GM23338 (cell line): Measurements from ENCODE around the gene KRIT1. TPM values are rescaled to one million over a fixed set of nuclear protein-coding genes. Genes with fewer than 3 reads are reported as not detected.

Source experiments
- CREB1 ChIP-seq: fragments of 250-450 bp; sonication (Bioruptor Pico); IDR thresholded peaks from 2 replicates; pipeline ENCODE4 v1.5.0; 2020; ENCODE audit warnings: low read depth, mild to moderate bottlenecking, moderate library complexity
- EZH2phosphoT487 ChIP-seq: fragments of 200-600 bp; sonication (generic); IDR thresholded peaks from one replicate; pipeline ENCODE4 v1.8.1; 2018; ENCODE audit warnings: antibody characterized with exemption; ENCODE audit not compliant: unreplicated experiment
- NANOG ChIP-seq: IDR thresholded peaks from 2 replicates; pipeline ENCODE4 v1.6.1; 2016; ENCODE audit warnings: antibody characterized with exemption, borderline replicate concordance
- POLR2AphosphoS5 ChIP-seq: IDR thresholded peaks from 2 replicates; pipeline ENCODE4 v1.6.1; 2016; ENCODE audit warnings: antibody characterized with exemption, low read depth
- STAT1 ChIP-seq: IDR thresholded peaks from one replicate; pipeline ENCODE4 v1.6.1; 2016; ENCODE audit warnings: antibody characterized with exemption; ENCODE audit not compliant: unreplicated experiment
- ZNF331 ChIP-seq: fragments of 250-450 bp; sonication (Bioruptor Pico); IDR thresholded peaks from 2 replicates; pipeline ENCODE4 v1.5.0; 2020; ENCODE audit warnings: low read depth, mild to moderate bottlenecking, moderate library complexity
- polyA plus RNA-seq: library from polyadenylated mRNA; unstranded; fragments of >200 nt; fragmentation: Nextera tagmentation; extraction: Ambion mirVana; gene quantifications from 2 replicates; pipeline ENCODE4 v1.2.1, GENCODE V29; 2016
- total RNA-seq: library from RNA; depleted of rRNA; stranded (reverse); fragments of >200 nt; shearing (Covaris generic); gene quantifications from 2 replicates; pipeline ENCODE4 v1.2.3, GENCODE V29; 2014
- TF ChIP-seq, protein P1 (sequence below): fragments of 250-450 bp; sonication (Bioruptor Pico); IDR thresholded peaks from 2 replicates; pipeline ENCODE4 v1.5.0; 2020; ENCODE audit warnings: mild to moderate bottlenecking, moderate library complexity
- TF ChIP-seq, protein P2 (sequence below), 2 experiments: fragments of 200-600 bp in 1 of 2; sonication (generic) in 1 of 2; conservative IDR thresholded peaks; 2 replicates each; pipeline versions ENCODE4 v1.5.1 to v1.6.1; 2016 to 2017; ENCODE audit warnings: antibody characterized with exemption in 2 of 2, low read depth in 2 of 2, mild to moderate bottlenecking in 2 of 2, moderate library complexity in 1 of 2
- TF ChIP-seq, protein P3 (sequence below): IDR thresholded peaks from one replicate; pipeline ENCODE4 v1.6.1; 2018; ENCODE audit warnings: antibody characterized with exemption; ENCODE audit not compliant: unreplicated experiment

KRIT1 gene
- total and polyA plus RNA-seq, 2 experiments from 2014 or later = 51.2 to 54.3 TPM

DNA sequence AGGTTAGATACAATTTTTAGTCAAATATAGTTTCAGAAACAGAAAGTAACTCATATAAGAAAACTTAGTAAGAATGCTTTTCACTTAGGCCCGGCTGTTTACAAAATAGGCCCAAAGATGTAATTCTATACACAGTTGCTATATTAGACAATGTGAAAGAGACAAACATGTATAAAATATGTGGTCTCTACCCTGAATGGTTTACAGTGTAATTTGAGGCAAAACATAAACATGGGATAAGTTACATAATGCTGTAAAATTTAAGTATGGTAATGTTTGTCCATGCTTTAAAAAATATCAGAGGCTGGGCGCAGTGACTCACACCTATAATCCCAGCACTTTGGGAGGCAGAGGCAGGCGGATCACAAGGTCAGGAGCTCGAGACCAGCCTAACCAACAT is 18.7 kb downstream of the KRIT1 start (continued):
- TF ChIP-seq, protein P1, sequence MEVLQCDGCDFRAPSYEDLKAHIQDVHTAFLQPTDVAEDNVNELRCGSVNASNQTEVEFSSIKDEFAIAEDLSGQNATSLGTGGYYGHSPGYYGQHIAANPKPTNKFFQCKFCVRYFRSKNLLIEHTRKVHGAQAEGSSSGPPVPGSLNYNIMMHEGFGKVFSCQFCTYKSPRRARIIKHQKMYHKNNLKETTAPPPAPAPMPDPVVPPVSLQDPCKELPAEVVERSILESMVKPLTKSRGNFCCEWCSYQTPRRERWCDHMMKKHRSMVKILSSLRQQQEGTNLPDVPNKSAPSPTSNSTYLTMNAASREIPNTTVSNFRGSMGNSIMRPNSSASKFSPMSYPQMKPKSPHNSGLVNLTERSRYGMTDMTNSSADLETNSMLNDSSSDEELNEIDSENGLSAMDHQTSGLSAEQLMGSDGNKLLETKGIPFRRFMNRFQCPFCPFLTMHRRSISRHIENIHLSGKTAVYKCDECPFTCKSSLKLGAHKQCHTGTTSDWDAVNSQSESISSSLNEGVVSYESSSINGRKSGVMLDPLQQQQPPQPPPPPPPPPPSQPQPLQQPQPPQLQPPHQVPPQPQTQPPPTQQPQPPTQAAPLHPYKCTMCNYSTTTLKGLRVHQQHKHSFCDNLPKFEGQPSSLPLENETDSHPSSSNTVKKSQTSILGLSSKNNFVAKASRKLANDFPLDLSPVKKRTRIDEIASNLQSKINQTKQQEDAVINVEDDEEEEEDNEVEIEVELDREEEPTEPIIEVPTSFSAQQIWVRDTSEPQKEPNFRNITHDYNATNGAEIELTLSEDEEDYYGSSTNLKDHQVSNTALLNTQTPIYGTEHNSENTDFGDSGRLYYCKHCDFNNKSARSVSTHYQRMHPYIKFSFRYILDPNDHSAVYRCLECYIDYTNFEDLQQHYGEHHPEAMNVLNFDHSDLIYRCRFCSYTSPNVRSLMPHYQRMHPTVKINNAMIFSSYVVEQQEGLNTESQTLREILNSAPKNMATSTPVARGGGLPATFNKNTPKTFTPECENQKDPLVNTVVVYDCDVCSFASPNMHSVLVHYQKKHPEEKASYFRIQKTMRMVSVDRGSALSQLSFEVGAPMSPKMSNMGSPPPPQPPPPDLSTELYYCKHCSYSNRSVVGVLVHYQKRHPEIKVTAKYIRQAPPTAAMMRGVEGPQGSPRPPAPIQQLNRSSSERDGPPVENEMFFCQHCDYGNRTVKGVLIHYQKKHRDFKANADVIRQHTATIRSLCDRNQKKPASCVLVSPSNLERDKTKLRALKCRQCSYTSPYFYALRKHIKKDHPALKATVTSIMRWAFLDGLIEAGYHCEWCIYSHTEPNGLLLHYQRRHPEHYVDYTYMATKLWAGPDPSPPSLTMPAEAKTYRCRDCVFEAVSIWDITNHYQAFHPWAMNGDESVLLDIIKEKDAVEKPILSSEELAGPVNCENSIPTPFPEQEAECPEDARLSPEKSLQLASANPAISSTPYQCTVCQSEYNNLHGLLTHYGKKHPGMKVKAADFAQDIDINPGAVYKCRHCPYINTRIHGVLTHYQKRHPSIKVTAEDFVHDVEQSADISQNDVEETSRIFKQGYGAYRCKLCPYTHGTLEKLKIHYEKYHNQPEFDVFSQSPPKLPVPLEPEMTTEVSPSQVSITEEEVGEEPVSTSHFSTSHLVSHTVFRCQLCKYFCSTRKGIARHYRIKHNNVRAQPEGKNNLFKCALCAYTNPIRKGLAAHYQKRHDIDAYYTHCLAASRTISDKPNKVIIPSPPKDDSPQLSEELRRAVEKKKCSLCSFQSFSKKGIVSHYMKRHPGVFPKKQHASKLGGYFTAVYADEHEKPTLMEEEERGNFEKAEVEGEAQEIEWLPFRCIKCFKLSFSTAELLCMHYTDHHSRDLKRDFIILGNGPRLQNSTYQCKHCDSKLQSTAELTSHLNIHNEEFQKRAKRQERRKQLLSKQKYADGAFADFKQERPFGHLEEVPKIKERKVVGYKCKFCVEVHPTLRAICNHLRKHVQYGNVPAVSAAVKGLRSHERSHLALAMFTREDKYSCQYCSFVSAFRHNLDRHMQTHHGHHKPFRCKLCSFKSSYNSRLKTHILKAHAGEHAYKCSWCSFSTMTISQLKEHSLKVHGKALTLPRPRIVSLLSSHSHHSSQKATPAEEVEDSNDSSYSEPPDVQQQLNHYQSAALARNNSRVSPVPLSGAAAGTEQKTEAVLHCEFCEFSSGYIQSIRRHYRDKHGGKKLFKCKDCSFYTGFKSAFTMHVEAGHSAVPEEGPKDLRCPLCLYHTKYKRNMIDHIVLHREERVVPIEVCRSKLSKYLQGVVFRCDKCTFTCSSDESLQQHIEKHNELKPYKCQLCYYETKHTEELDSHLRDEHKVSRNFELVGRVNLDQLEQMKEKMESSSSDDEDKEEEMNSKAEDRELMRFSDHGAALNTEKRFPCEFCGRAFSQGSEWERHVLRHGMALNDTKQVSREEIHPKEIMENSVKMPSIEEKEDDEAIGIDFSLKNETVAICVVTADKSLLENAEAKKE (CRISPR knock-in tag) = no peak
- TF ChIP-seq, protein P2, sequence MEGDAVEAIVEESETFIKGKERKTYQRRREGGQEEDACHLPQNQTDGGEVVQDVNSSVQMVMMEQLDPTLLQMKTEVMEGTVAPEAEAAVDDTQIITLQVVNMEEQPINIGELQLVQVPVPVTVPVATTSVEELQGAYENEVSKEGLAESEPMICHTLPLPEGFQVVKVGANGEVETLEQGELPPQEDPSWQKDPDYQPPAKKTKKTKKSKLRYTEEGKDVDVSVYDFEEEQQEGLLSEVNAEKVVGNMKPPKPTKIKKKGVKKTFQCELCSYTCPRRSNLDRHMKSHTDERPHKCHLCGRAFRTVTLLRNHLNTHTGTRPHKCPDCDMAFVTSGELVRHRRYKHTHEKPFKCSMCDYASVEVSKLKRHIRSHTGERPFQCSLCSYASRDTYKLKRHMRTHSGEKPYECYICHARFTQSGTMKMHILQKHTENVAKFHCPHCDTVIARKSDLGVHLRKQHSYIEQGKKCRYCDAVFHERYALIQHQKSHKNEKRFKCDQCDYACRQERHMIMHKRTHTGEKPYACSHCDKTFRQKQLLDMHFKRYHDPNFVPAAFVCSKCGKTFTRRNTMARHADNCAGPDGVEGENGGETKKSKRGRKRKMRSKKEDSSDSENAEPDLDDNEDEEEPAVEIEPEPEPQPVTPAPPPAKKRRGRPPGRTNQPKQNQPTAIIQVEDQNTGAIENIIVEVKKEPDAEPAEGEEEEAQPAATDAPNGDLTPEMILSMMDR (conservative IDR thresholded peaks at IDR 0.05; ENCODE audit: low read depth in 2 of 2) = no peak
- TF ChIP-seq STAT1 = no peak
- no peak for TF ChIP-seq NANOG
- TF ChIP-seq EZH2phosphoT487 = no peak
- TF ChIP-seq, protein P3, sequence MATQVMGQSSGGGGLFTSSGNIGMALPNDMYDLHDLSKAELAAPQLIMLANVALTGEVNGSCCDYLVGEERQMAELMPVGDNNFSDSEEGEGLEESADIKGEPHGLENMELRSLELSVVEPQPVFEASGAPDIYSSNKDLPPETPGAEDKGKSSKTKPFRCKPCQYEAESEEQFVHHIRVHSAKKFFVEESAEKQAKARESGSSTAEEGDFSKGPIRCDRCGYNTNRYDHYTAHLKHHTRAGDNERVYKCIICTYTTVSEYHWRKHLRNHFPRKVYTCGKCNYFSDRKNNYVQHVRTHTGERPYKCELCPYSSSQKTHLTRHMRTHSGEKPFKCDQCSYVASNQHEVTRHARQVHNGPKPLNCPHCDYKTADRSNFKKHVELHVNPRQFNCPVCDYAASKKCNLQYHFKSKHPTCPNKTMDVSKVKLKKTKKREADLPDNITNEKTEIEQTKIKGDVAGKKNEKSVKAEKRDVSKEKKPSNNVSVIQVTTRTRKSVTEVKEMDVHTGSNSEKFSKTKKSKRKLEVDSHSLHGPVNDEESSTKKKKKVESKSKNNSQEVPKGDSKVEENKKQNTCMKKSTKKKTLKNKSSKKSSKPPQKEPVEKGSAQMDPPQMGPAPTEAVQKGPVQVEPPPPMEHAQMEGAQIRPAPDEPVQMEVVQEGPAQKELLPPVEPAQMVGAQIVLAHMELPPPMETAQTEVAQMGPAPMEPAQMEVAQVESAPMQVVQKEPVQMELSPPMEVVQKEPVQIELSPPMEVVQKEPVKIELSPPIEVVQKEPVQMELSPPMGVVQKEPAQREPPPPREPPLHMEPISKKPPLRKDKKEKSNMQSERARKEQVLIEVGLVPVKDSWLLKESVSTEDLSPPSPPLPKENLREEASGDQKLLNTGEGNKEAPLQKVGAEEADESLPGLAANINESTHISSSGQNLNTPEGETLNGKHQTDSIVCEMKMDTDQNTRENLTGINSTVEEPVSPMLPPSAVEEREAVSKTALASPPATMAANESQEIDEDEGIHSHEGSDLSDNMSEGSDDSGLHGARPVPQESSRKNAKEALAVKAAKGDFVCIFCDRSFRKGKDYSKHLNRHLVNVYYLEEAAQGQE = no peak
- no peak for TF ChIP-seq ZNF331 (CRISPR knock-in tag)
- no peak for TF ChIP-seq POLR2AphosphoS5
- TF ChIP-seq CREB1 (CRISPR knock-in tag) = no peak
